Psoas muscle (tissue), 8 donors: ENCODE data around the gene FAM90A26. TPM values are rescaled to one million over a fixed set of nuclear protein-coding genes. Genes with fewer than 3 reads are reported as not detected.
"Not testable (repeated sequence)": the region's sequence is repeated elsewhere in the genome, so short reads cannot be mapped to it uniquely, and the experiment has no call there.

ENCODE experiments used
- ATAC-seq, 4 donors: fragments of 200-7000 bp; cut with Tn5 transposase; one replicate each; pipeline ENCODE4 v1.9.1; 2020; ENCODE audit warnings: moderate library complexity in 3 of 4, mild to moderate bottlenecking in 2 of 4
- DNase-seq, 2 donors: peaks; one replicate each; pipeline ENCODE4 v3.0.0-alpha.2; 2020
- H3K27ac ChIP-seq: fragments of 200-600 bp; one replicate; pipeline ENCODE4 v1.8.0; 2022
- H3K27me3 ChIP-seq, 3 donors: fragments of 200-600 bp in 1 of 3; one replicate each; pipeline versions ENCODE4 v1.6.1 to v1.8.0; 2013 to 2022; ENCODE audit warnings: low read length in 2 of 3, mild to moderate bottlenecking in 2 of 3, moderate library complexity in 1 of 3; ENCODE audit not compliant: insufficient read depth in 3 of 3
- H3K36me3 ChIP-seq, 2 donors: fragments of 200-600 bp in 1 of 2; one replicate each; pipeline versions ENCODE4 v1.6.1 to v1.8.0; 2013 to 2022; ENCODE audit warnings: low read depth in 1 of 2, mild to moderate bottlenecking in 1 of 2, moderate library complexity in 1 of 2; ENCODE audit not compliant: insufficient read depth in 1 of 2
- H3K4me1 ChIP-seq: fragments of 200-600 bp; one replicate; pipeline ENCODE4 v1.8.0; 2022
- H3K4me3 ChIP-seq: fragments of 200-600 bp; one replicate; pipeline ENCODE4 v1.8.0; 2022; ENCODE audit warnings: mild to moderate bottlenecking
- H3K9me3 ChIP-seq: fragments of 200-600 bp; one replicate; pipeline ENCODE4 v1.8.0; 2022
- CTCF ChIP-seq: fragments of 200-600 bp; IDR thresholded peaks from one replicate; pipeline ENCODE4 v1.8.0; 2022; ENCODE audit warnings: antibody characterized with exemption
- WGBS, 3 donors: extraction: QIAGEN DNeasy Blood & Tissue Kit; methylation state at CpG; one replicate each; pipeline versions ENCODE4 v1.1.6 to v1.1.7; 2013; 5-methylcytosine and 5-hydroxymethylcytosine counted together
- intact Hi-C, 2 donors: fragments of 100-400 bp; cut with DNase I; formaldehyde crosslinking; loops; one replicate each; pipeline versions ENCODE4 v1.11.0 to v1.14.2; 2022
- polyA plus RNA-seq, 3 donors: library from polyadenylated mRNA; stranded (reverse); fragments of 200-250 nt; gene quantifications; one replicate each; pipeline ENCODE4 v1.2.3, GENCODE V29; 2013
- total RNA-seq, 4 donors: library from RNA; stranded (reverse); fragmentation: NEBNext Ultra II Directional in 2 of 4; extraction: Animal tissue kit (Norgen Biotek cat#: 25700) in 2 of 4; gene quantifications; one replicate each; pipeline versions ENCODE4 v1.2.1 to v1.2.4, GENCODE V29; 2021 to 2023
- donor health status: healthy with polysubstance abuse.
- donor health status: DM: no; HTN: no; CAD: no; lungs with moderate emphysema.
- donor health status: Bipolar disorder and iron deficiency.
- donor health status: healthy.
- donor health status: DM: yes; HTN: yes; CAD: no.
- donor health status: DM: no; HTN: no; CAD: no.
- donor health status: DM: no; HTN: no; CAD: no.
- donor health status: DM: yes; HTN: yes; CAD: no.

FAM90A26 gene
- total and polyA plus RNA-seq, 7 donors: not detected

DNA sequence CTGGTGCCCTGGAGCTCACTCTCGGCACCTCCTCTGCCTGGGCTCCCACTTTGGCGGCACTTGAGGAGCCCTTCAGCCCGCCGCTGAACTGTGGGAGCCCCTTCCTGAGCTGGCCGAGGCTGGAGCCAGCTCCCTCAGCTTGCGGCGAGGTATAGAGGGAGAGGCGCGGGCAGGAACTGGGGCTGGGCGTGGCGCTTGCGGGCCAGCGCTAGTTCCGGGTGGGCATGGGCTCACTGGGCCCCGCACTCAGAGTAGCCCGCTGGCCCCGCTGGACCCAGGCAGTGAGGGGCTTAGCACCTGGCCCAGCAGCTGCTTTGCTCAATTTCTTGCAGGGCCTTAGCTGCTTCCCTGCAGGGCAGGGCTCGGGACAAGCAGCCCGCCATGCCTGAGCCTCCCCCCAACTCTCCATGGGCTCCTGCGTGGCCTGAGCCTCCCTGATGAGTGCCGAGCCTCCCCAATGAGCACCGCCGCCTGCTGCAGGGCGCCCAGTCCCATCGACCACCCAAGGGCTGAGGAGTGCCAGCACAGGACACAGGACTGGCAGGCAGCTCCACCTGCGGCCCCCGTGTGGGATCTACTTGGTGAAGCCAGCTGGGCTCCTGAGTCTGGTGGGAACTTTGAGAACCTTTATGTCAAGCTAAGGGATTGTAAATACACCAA, 26.7 kb upstream of the FAM90A26 start:
- no peak overlapping the region for H3K4me3 ChIP-seq
- H3K4me1 ChIP-seq: no peaks in the 10 kb centered on the region
- H3K36me3 ChIP-seq: no peaks in the 10 kb centered on the region
- intact Hi-C loops: no loop called here
- ATAC-seq (no peak), DNase-seq (no peak)
- no peak overlapping the region for H3K27ac ChIP-seq
- no peak for TF ChIP-seq CTCF
- H3K27me3 ChIP-seq: no peaks in the 10 kb centered on the region
- 95 to 96% (median 96%) methylated on average over 27 of the region's 27 CpGs for WGBS, 3 donors
- H3K9me3 ChIP-seq: no peaks in the 10 kb centered on the region

DNA sequence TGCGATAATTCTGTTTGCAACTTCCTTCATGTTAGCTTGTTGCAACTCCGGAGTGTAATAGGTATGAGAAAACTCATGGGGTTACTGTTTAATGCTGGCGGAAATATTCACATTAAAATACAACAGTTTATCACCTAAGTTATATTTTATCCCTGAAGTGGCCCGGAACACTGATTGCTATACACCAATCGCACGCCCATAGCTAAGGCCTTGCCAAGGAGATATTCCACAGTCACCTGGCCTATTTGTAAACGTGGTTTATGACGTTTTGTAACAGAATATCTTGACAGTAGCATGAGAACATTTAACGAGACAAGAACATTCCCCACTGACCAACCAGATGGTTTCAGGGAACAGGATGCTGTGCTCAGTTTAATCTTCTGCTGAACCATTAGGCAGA, 23.2 kb upstream of the FAM90A26 start:
- H3K9me3 ChIP-seq: no peaks in the 10 kb centered on the region
- no peaks in the 10 kb centered on the region for H3K36me3 ChIP-seq
- ATAC-seq: no peak
- H3K27ac ChIP-seq: no peak overlapping the region
- no peak overlapping the region for H3K4me3 ChIP-seq
- no peaks in the 10 kb centered on the region for H3K27me3 ChIP-seq
- WGBS, 3 donors: 81 to 84% (median 84%) methylated on average over 9 of the region's 9 CpGs
- H3K4me1 ChIP-seq: no peaks in the 10 kb centered on the region
- TF ChIP-seq CTCF: no peak
- no peak for DNase-seq
- intact Hi-C loops: no loop called here

GRCh38 chr4:9147368-9147767, 22.8 kb upstream of the FAM90A26 start:
- H3K36me3 ChIP-seq, intact Hi-C loops, H3K27me3 ChIP-seq, H3K9me3 ChIP-seq, H3K4me1 ChIP-seq, DNase-seq, ATAC-seq, H3K27ac ChIP-seq, H3K4me3 ChIP-seq: not testable (repeated sequence)
- WGBS, 3 donors: 93 to 96% (median 95%) methylated on average over 4 of the region's 4 CpGs

- H3K27ac ChIP-seq, H3K9me3 ChIP-seq, H3K4me3 ChIP-seq, H3K36me3 ChIP-seq, DNase-seq, intact Hi-C loops, H3K4me1 ChIP-seq, H3K27me3 ChIP-seq, ATAC-seq: not testable (repeated sequence)
- WGBS, 3 donors: 86 to 88% (median 86%) methylated on average over 7 of the region's 7 CpGs
These were observed 21.4 kb upstream of the FAM90A26 start for GRCh38 chr4:9148611-9149409.

- intact Hi-C loops: not testable (repeated sequence)
These were observed 18.4 kb upstream of the FAM90A26 start for GRCh38 chr4:9151809-9152179.

DNA sequence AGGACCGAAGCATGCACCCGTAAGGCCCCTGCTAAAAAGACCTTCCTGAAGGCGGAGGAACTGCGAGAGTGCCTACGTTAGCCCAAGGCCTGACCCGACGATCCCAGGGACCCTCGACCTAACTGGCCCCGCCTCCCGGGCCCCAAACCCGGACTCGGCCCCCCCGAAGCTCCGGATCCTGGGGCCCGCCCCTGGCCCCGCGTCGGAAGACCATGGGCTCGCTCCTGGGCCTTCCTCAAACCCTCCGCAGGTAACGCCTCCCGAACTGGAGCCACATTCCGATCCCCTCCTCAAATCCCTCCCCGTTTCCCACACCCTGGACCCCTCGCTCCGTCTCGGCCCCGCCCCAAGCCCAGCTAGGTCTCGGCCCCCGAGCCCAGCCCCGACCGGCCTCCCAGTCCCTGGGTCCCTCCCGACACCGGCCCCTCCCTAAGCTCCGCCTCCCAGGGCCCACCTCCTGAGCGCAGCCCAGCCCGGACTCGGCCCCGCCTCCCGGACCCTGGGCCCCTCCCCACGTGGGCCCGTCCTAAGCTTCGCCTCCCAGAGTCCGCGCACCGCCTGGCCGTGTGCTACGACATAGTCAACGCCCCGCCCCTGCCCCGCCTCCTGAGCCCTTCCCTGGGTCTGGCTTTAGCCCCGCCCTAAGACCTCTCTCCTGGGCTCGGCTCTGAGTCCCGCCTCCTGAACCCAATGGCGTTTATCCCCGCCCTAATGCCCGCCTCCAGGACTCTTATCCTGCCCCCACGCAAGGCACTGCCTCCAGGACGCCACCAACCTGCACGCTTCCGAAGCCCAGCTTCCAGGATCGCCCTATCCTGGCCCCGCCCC, 17.8 kb upstream of the FAM90A26 start:
- Histone ChIP-seq H3K4me3 (peak overlapping the region; percentile 82), H3K27ac (peak overlapping the region; percentile 84)
- H3K4me1 ChIP-seq, H3K36me3 ChIP-seq, H3K9me3 ChIP-seq, H3K27me3 ChIP-seq, intact Hi-C loops: not testable (repeated sequence)
- ATAC-seq (peak; percentile 91 to 94 (median 94)), DNase-seq (peak; percentile 98 to 99)
- WGBS, 3 donors: 1 to 2% (median 1%) methylated on average over 41 to 63 of the region's 63 CpGs

More at GRCh38 chr4:9151809-9152179, 18.4 kb upstream of the FAM90A26 start:
- H3K4me1 ChIP-seq, ATAC-seq, H3K9me3 ChIP-seq, DNase-seq, H3K36me3 ChIP-seq, H3K27me3 ChIP-seq: not testable (repeated sequence)
- H3K27ac ChIP-seq: peak overlapping the region; percentile 79
- WGBS, 3 donors: 4 to 9% (median 5%) methylated on average over 11 to 12 of the region's 12 CpGs
- H3K4me3 ChIP-seq: peak overlapping the region; percentile 76

- H3K27me3 ChIP-seq, H3K36me3 ChIP-seq, H3K9me3 ChIP-seq, H3K4me1 ChIP-seq, intact Hi-C loops: not testable (repeated sequence)
- peak; percentile 96 to 98 for DNase-seq
- Histone ChIP-seq H3K27ac (peak overlapping the region; percentile 84), H3K4me3 (peak overlapping the region; percentile 82)
- 0 to 1% (median 1%) methylated on average over 32 to 53 of the region's 53 CpGs for WGBS, 3 donors
- peak; percentile 100 for ATAC-seq
These were observed 17.1 kb upstream of the FAM90A26 start for GRCh38 chr4:9153008-9153570.

GRCh38 chr4:9153571-9154157, 16.5 kb upstream of the FAM90A26 start:
- intact Hi-C loops, H3K36me3 ChIP-seq, H3K27me3 ChIP-seq, ATAC-seq, H3K4me1 ChIP-seq, DNase-seq, H3K9me3 ChIP-seq: not testable (repeated sequence)
- WGBS, 3 donors: 5% methylated on average over 16 to 27 of the region's 27 CpGs
- Histone ChIP-seq H3K27ac (peak overlapping the region; percentile 84), H3K4me3 (peak overlapping the region; percentile 82)
